Suprapubic skin (tissue), 4 donors: ENCODE data around the gene CPS1. TPM values are rescaled to one million over a fixed set of nuclear protein-coding genes. Genes with fewer than 3 reads are reported as not detected.

Experiments
- DNase-seq, 2 donors: peaks; one replicate each; pipeline ENCODE4 v3.0.0-alpha.2; 2019; ENCODE audit warnings: low spot score in 2 of 2
- H3K27ac ChIP-seq: fragments of 200-600 bp; sonication (generic); one replicate; pipeline ENCODE4 v1.5.1; 2019
- H3K27me3 ChIP-seq: fragments of 200-600 bp; sonication (generic); one replicate; pipeline ENCODE4 v1.5.1; 2019
- H3K36me3 ChIP-seq: fragments of 200-600 bp; sonication (generic); one replicate; pipeline ENCODE4 v1.5.1; 2019
- H3K4me1 ChIP-seq: fragments of 200-600 bp; sonication (generic); one replicate; pipeline ENCODE4 v1.5.1; 2019
- H3K4me3 ChIP-seq: fragments of 200-600 bp; sonication (generic); one replicate; pipeline ENCODE4 v1.5.1; 2019; ENCODE audit warnings: mild to moderate bottlenecking
- H3K9me3 ChIP-seq: fragments of 200-600 bp; sonication (generic); one replicate; pipeline ENCODE4 v1.5.1; 2019
- CTCF ChIP-seq, 2 donors: fragments of 200-600 bp in 1 of 2; fragments of 450-650 bp in 1 of 2; sonication (generic) in 1 of 2; IDR thresholded peaks; one replicate each; pipeline ENCODE4 v1.5.1; 2016 to 2019; ENCODE audit warnings: antibody characterized with exemption in 2 of 2, mild to moderate bottlenecking in 1 of 2, moderate library complexity in 1 of 2
- EP300 ChIP-seq: sonication (generic); formaldehyde crosslinking; IDR thresholded peaks from one replicate; pipeline ENCODE4 v1.6.1; 2017; ENCODE audit warnings: antibody characterized with exemption
- POLR2A ChIP-seq, 2 donors: fragments of 450-650 bp; IDR thresholded peaks; one replicate each; pipeline ENCODE4 v1.6.1; 2017; ENCODE audit warnings: antibody characterized with exemption in 2 of 2, mild to moderate bottlenecking in 2 of 2, moderate library complexity in 2 of 2
- POLR2AphosphoS5 ChIP-seq, 3 donors: sonication (generic); formaldehyde crosslinking; IDR thresholded peaks; one replicate each; pipeline ENCODE4 v1.6.1; 2017; ENCODE audit warnings: antibody characterized with exemption in 3 of 3
- WGBS: methylation state at CpG from one replicate; pipeline ENCODE4 v1.1.5; 2018; 5-methylcytosine and 5-hydroxymethylcytosine counted together
- total RNA-seq, 4 donors: library from RNA; depleted of rRNA; stranded (reverse); fragments of >200 nt; gene quantifications; one replicate each; pipeline ENCODE4 v1.1.0, GENCODE V29; 2016

CPS1 gene
- total RNA-seq, 4 donors from 2014 or later = 3.6 to 7.0 (median 5.5) TPM

GRCh38 chr2:210577263-210578071, 21.1 kb downstream of the CPS1 start:
- DNase-seq = no peak
- Histone ChIP-seq H3K4me1 (no peaks in the 10 kb centered on the region), H3K27ac (no peak overlapping the region), H3K27me3 (no peaks in the 10 kb centered on the region), H3K36me3 (no peaks in the 10 kb centered on the region), H3K4me3 (no peak overlapping the region), H3K9me3 (no peaks in the 10 kb centered on the region)
- TF ChIP-seq POLR2A (IDR thresholded peaks at IDR 0.05) = no peak
- peak in 1 of 2 donors; percentile 51 for TF ChIP-seq CTCF (IDR thresholded peaks at IDR 0.05)
- no peak for TF ChIP-seq EP300
- 22% methylated on average over 2 of the region's 2 CpGs for WGBS

- Histone ChIP-seq H3K36me3 (no peaks in the 10 kb centered on the region), H3K4me1 (no peaks in the 10 kb centered on the region), H3K9me3 (no peaks in the 10 kb centered on the region), H3K4me3 (no peak overlapping the region), H3K27me3 (no peaks in the 10 kb centered on the region), H3K27ac (no peak overlapping the region)
- TF ChIP-seq POLR2AphosphoS5 (IDR thresholded peaks at IDR 0.05) (no peak), CTCF (IDR thresholded peaks at IDR 0.05) (no peak), EP300 (no peak), POLR2A (IDR thresholded peaks at IDR 0.05) (no peak)
- DNase-seq = no peak
- WGBS = 78% methylated on average over 2 of the region's 2 CpGs
Observed at GRCh38 chr2:210584834-210585233, 28.4 kb downstream of the CPS1 start.

GRCh38 chr2:210586381-210586780, 30.0 kb downstream of the CPS1 start:
- TF ChIP-seq POLR2A (IDR thresholded peaks at IDR 0.05) (no peak), CTCF (IDR thresholded peaks at IDR 0.05) (no peak), POLR2AphosphoS5 (IDR thresholded peaks at IDR 0.05) (no peak), EP300 (no peak)
- no peak overlapping the region for H3K27ac ChIP-seq

GRCh38 chr2:210591663-210592062, 35.3 kb downstream of the CPS1 start:
- H3K27me3 ChIP-seq = no peaks in the 10 kb centered on the region
- H3K9me3 ChIP-seq = no peaks in the 10 kb centered on the region
- 76% methylated on average over 2 of the region's 2 CpGs for WGBS
- H3K4me3 ChIP-seq = no peak overlapping the region
- H3K27ac ChIP-seq = no peak overlapping the region
- TF ChIP-seq EP300 (no peak), CTCF (IDR thresholded peaks at IDR 0.05) (no peak), POLR2A (IDR thresholded peaks at IDR 0.05) (no peak), POLR2AphosphoS5 (IDR thresholded peaks at IDR 0.05) (no peak)
- no peaks in the 10 kb centered on the region for H3K4me1 ChIP-seq
- no peaks in the 10 kb centered on the region for H3K36me3 ChIP-seq
- no peak for DNase-seq

More at GRCh38 chr2:210586381-210586780, 30.0 kb downstream of the CPS1 start:
- no peaks in the 10 kb centered on the region for H3K36me3 ChIP-seq
- no peaks in the 10 kb centered on the region for H3K4me1 ChIP-seq
- no peak for DNase-seq
- no peaks in the 10 kb centered on the region for H3K9me3 ChIP-seq
- H3K4me3 ChIP-seq = no peak overlapping the region
- H3K27me3 ChIP-seq = no peaks in the 10 kb centered on the region

- H3K27me3 ChIP-seq = no peaks in the 10 kb centered on the region
- no peak for TF ChIP-seq POLR2A (IDR thresholded peaks at IDR 0.05)
- TF ChIP-seq CTCF (IDR thresholded peaks at IDR 0.05) = no peak
- TF ChIP-seq POLR2AphosphoS5 (IDR thresholded peaks at IDR 0.05) = no peak
- no peak for TF ChIP-seq EP300
- no peaks in the 10 kb centered on the region for H3K36me3 ChIP-seq
- no peak for DNase-seq
- H3K4me1 ChIP-seq = no peaks in the 10 kb centered on the region
- H3K27ac ChIP-seq = no peak overlapping the region
- H3K9me3 ChIP-seq = no peaks in the 10 kb centered on the region
- WGBS = 65% methylated on average over 4 of the region's 4 CpGs
- no peak overlapping the region for H3K4me3 ChIP-seq
Observed at GRCh38 chr2:210592726-210593125, 36.3 kb downstream of the CPS1 start.
